HEK293 (cell line): ENCODE results near the gene ZBED1.

Experiments
- SP3 ChIP-seq: fragments of 450-650 bp; formaldehyde crosslinking; IDR thresholded peaks from 2 replicates; pipeline ENCODE4 v1.5.1; 2016; ENCODE audit warnings: missing biosample characterization, missing genetic modification characterization
- YY1 ChIP-seq: fragments of 450-650 bp; formaldehyde crosslinking; IDR thresholded peaks from 2 replicates; pipeline ENCODE4 v1.5.1; 2018; ENCODE audit warnings: missing biosample characterization, missing genetic modification characterization
- ZNF121 ChIP-seq: fragments of 450-650 bp; formaldehyde crosslinking; IDR thresholded peaks from 2 replicates; pipeline ENCODE4 v1.5.1; 2016; ENCODE audit warnings: missing biosample characterization, missing genetic modification characterization
- ZNF169 ChIP-seq: fragments of 450-650 bp; formaldehyde crosslinking; IDR thresholded peaks from 2 replicates; pipeline ENCODE4 v1.5.1; 2016; ENCODE audit warnings: missing biosample characterization, missing genetic modification characterization
- TF ChIP-seq, protein P1 (sequence below): fragments of 450-650 bp; formaldehyde crosslinking; IDR thresholded peaks from 2 replicates; pipeline ENCODE4 v1.5.1; 2017; ENCODE audit warnings: missing biosample characterization, mild to moderate bottlenecking, missing genetic modification characterization, moderate library complexity
- TF ChIP-seq, protein P2 (sequence below): IDR thresholded peaks from 2 replicates; pipeline ENCODE4 v1.6.1; 2011; ENCODE audit warnings: mild to moderate bottlenecking, low read depth, low read length, borderline replicate concordance
- TF ChIP-seq, protein P3 (sequence below): fragments of 450-650 bp; formaldehyde crosslinking; IDR thresholded peaks from 2 replicates; pipeline ENCODE4 v1.5.1; 2016; ENCODE audit warnings: missing biosample characterization, missing genetic modification characterization

DNA sequence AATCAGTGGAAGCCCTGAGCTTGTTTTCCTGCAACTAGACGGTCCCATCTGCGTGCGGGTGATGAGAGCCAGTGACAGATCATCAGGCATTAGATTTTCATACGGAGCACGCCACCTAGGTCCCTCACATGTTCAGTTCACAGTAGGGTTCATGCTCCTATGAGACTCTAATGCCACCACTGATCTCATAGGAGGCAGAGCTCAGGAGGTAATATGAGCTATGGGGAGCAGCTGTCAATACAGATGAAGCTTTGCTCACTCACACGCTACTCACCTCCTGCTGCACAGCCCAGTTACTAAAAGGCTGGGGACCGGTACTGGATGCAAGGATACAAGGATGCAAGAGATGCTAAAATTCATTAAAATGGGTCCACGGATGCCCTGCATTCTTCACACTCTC, 61.2 kb downstream of the ZBED1 start:
- TF ChIP-seq ZNF169 (tag by site-specific recombination) (no peak), ZNF121 (tag by site-specific recombination) (no peak), YY1 (tag by site-specific recombination) (no peak), SP3 (tag by site-specific recombination) (no peak)
- TF ChIP-seq, protein P1, sequence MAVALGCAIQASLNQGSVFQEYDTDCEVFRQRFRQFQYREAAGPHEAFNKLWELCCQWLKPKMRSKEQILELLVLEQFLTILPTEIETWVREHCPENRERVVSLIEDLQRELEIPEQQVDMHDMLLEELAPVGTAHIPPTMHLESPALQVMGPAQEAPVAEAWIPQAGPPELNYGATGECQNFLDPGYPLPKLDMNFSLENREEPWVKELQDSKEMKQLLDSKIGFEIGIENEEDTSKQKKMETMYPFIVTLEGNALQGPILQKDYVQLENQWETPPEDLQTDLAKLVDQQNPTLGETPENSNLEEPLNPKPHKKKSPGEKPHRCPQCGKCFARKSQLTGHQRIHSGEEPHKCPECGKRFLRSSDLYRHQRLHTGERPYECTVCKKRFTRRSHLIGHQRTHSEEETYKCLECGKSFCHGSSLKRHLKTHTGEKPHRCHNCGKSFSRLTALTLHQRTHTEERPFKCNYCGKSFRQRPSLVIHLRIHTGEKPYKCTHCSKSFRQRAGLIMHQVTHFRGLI = no peak
- TF ChIP-seq, protein P2, sequence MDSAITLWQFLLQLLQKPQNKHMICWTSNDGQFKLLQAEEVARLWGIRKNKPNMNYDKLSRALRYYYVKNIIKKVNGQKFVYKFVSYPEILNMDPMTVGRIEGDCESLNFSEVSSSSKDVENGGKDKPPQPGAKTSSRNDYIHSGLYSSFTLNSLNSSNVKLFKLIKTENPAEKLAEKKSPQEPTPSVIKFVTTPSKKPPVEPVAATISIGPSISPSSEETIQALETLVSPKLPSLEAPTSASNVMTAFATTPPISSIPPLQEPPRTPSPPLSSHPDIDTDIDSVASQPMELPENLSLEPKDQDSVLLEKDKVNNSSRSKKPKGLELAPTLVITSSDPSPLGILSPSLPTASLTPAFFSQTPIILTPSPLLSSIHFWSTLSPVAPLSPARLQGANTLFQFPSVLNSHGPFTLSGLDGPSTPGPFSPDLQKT = no peak
- TF ChIP-seq, protein P3, sequence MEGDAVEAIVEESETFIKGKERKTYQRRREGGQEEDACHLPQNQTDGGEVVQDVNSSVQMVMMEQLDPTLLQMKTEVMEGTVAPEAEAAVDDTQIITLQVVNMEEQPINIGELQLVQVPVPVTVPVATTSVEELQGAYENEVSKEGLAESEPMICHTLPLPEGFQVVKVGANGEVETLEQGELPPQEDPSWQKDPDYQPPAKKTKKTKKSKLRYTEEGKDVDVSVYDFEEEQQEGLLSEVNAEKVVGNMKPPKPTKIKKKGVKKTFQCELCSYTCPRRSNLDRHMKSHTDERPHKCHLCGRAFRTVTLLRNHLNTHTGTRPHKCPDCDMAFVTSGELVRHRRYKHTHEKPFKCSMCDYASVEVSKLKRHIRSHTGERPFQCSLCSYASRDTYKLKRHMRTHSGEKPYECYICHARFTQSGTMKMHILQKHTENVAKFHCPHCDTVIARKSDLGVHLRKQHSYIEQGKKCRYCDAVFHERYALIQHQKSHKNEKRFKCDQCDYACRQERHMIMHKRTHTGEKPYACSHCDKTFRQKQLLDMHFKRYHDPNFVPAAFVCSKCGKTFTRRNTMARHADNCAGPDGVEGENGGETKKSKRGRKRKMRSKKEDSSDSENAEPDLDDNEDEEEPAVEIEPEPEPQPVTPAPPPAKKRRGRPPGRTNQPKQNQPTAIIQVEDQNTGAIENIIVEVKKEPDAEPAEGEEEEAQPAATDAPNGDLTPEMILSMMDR (tag by site-specific recombination) = no peak
